WI38 (cell line): ENCODE data around the gene CD36.

Experiments used
- H3K4me3 ChIP-seq: 2 replicates; pipeline ENCODE4 v1.5.1; 2011; ENCODE audit warnings: low read depth, mild to moderate bottlenecking, control low read depth, low read length
- CTCF ChIP-seq: IDR thresholded peaks from 2 replicates; pipeline ENCODE4 v1.5.1; 2012; ENCODE audit warnings: low read depth, mild to moderate bottlenecking, control low read depth, low read length

CD36 gene

GRCh38 chr7:80637911-80638765 is at the start of gene CD36:
TSS of gene CD36 (plus strand) at chr7:80638642. CDS start at chr7:80646741, 8,099 bp downstream.
- TF ChIP-seq CTCF: no peak
- no peak within 1 kb of the TSS for H3K4me3 ChIP-seq

- no peak for TF ChIP-seq CTCF
- no peak overlapping the region for H3K4me3 ChIP-seq
Measured at GRCh38 chr7:80589631-80590030, 48.8 kb upstream of the CD36 start.

GRCh38 chr7:80591654-80592053 is 46.8 kb upstream of the CD36 start:
- TF ChIP-seq CTCF: no peak
- H3K4me3 ChIP-seq: no peak overlapping the region

GRCh38 chr7:80593869-80594586 is 44.4 kb upstream of the CD36 start:
- TF ChIP-seq CTCF: no peak
- H3K4me3 ChIP-seq: no peak overlapping the region

GRCh38 chr7:80596933-80597517 is 41.4 kb upstream of the CD36 start:
- H3K4me3 ChIP-seq: no peak overlapping the region
- no peak for TF ChIP-seq CTCF

- no peak overlapping the region for H3K4me3 ChIP-seq
- TF ChIP-seq CTCF: no peak
Measured at GRCh38 chr7:80597875-80598274, 40.6 kb upstream of the CD36 start.

- no peak for TF ChIP-seq CTCF
- H3K4me3 ChIP-seq: no peak overlapping the region
Measured at GRCh38 chr7:80600046-80600445, 38.4 kb upstream of the CD36 start.
